Amniotic stem cell (primary cell): ENCODE measurements around the gene GTF3C5.
"Not testable (repeated sequence)": the region's sequence is repeated elsewhere in the genome, so short reads cannot be mapped to it uniquely, and the experiment has no call there.

Experiments used
- DNase-seq: peaks from one replicate; lab custom pipeline; 2025; lab: John Stamatoyannopoulos, UW

Gene GTF3C5

GRCh38 chr9:133029994-133030316 is 842 bp upstream of the GTF3C5 start:
- DNase-seq = no peak

GRCh38 chr9:133031130-133031422 is 279 bp downstream of the GTF3C5 start:
- DNase-seq = no peak

- DNase-seq = no peak
Observed at GRCh38 chr9:133031496-133031911, 707 bp downstream of the GTF3C5 start.

GRCh38 chr9:133032171-133032570 is 1.4 kb downstream of the GTF3C5 start:
- DNase-seq = no peak

GRCh38 chr9:133035669-133036068 is 4.9 kb downstream of the GTF3C5 start:
- DNase-seq = no peak

- DNase-seq = no peak
Observed at GRCh38 chr9:133037775-133038515, 7.1 kb downstream of the GTF3C5 start.

- DNase-seq = not testable (repeated sequence)
Observed at GRCh38 chr9:133040892-133041479, 10.2 kb downstream of the GTF3C5 start.

- no peak for DNase-seq
Observed at GRCh38 chr9:133041958-133042357, 11.2 kb downstream of the GTF3C5 start.

GRCh38 chr9:133042676-133043075 is 11.9 kb downstream of the GTF3C5 start:
- no peak for DNase-seq

GRCh38 chr9:133043449-133044035 is 12.7 kb downstream of the GTF3C5 start:
- no peak for DNase-seq

GRCh38 chr9:133044125-133044524 is 13.3 kb downstream of the GTF3C5 start:
- DNase-seq = no peak

GRCh38 chr9:133044661-133045060 is 13.9 kb downstream of the GTF3C5 start:
- DNase-seq = no peak

GRCh38 chr9:133045132-133045531 is 14.3 kb downstream of the GTF3C5 start:
- no peak for DNase-seq

GRCh38 chr9:133046196-133046899 is 15.6 kb downstream of the GTF3C5 start:
- DNase-seq = no peak

- DNase-seq = no peak
Observed at GRCh38 chr9:133046900-133047295, 16.1 kb downstream of the GTF3C5 start.

- no peak for DNase-seq
Observed at GRCh38 chr9:133048595-133048994, 17.8 kb downstream of the GTF3C5 start.

- DNase-seq = no peak
Observed at GRCh38 chr9:133049043-133049442, 18.2 kb downstream of the GTF3C5 start.

- DNase-seq = no peak
Observed at GRCh38 chr9:133050142-133050541, 19.3 kb downstream of the GTF3C5 start.

- DNase-seq = no peak
Observed at GRCh38 chr9:133050781-133051180, 20.0 kb downstream of the GTF3C5 start.

GRCh38 chr9:133051281-133051900 is 20.6 kb downstream of the GTF3C5 start:
- DNase-seq = no peak

- no peak for DNase-seq
Observed at GRCh38 chr9:133051966-133052539, 21.3 kb downstream of the GTF3C5 start.

GRCh38 chr9:133054194-133054890 is 23.5 kb downstream of the GTF3C5 start:
- DNase-seq = no peak
